AG04450 (cell line): ENCODE measurements around the gene PLBD1. TPM values are rescaled to one million over a fixed set of nuclear protein-coding genes. Genes with fewer than 3 reads are reported as not detected.

Experiments
- CTCF ChIA-PET: fragments of 300-600, 350-600 bp; formaldehyde crosslinking; extraction: SDS; loops from one replicate; lab custom pipeline; 2022; ENCODE audit warnings: antibody characterized with exemption, inconsistent platforms; lab: Charles Lee
- POLR2A ChIA-PET: fragments of 350-600 bp; formaldehyde crosslinking; extraction: SDS; loops from one replicate; lab custom pipeline; 2021; ENCODE audit warnings: antibody characterized with exemption, inconsistent platforms; lab: Yijun Ruan, JAX
- DNase-seq: peaks from one replicate; pipeline ENCODE4 v3.0.0-alpha.2; 2011; ENCODE audit warnings: low read depth, low spot score
- H3K27ac ChIP-seq: one replicate; pipeline ENCODE4 v1.5.1; 2012; ENCODE audit warnings: low read depth, low read length, control low read depth
- H3K27me3 ChIP-seq: one replicate; pipeline ENCODE4 v1.6.0; 2012; ENCODE audit warnings: low read length; ENCODE audit not compliant: control insufficient read depth, insufficient read depth
- H3K4me3 ChIP-seq: 2 replicates; pipeline ENCODE4 v1.5.1; 2011; ENCODE audit warnings: mild to moderate bottlenecking, low read depth, low read length, control low read depth
- H3K9me3 ChIP-seq: 2 replicates; pipeline ENCODE4 v1.5.1; 2012; ENCODE audit warnings: low read length; ENCODE audit not compliant: control insufficient read depth, insufficient read depth
- polyA plus RNA-seq: library from polyadenylated mRNA; depleted of rRNA; stranded (reverse); fragments of >200 nt; gene quantifications from 2 replicates; pipeline ENCODE4 v1.2.3, GENCODE V29; 2011
- TF ChIP-seq, protein P1 (sequence below): IDR thresholded peaks from 2 replicates; pipeline ENCODE4 v1.5.1; 2011; ENCODE audit warnings: low read depth, low read length, control low read depth, inconsistent platforms

The PLBD1 gene
- polyA plus RNA-seq, 1 experiment: 0.37 TPM

- TF ChIP-seq, protein P1, sequence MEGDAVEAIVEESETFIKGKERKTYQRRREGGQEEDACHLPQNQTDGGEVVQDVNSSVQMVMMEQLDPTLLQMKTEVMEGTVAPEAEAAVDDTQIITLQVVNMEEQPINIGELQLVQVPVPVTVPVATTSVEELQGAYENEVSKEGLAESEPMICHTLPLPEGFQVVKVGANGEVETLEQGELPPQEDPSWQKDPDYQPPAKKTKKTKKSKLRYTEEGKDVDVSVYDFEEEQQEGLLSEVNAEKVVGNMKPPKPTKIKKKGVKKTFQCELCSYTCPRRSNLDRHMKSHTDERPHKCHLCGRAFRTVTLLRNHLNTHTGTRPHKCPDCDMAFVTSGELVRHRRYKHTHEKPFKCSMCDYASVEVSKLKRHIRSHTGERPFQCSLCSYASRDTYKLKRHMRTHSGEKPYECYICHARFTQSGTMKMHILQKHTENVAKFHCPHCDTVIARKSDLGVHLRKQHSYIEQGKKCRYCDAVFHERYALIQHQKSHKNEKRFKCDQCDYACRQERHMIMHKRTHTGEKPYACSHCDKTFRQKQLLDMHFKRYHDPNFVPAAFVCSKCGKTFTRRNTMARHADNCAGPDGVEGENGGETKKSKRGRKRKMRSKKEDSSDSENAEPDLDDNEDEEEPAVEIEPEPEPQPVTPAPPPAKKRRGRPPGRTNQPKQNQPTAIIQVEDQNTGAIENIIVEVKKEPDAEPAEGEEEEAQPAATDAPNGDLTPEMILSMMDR: no peak
- Histone ChIP-seq H3K27ac (no peak overlapping the region), H3K9me3 (no peaks in the 10 kb centered on the region), H3K27me3 (no peaks in the 10 kb centered on the region), H3K4me3 (no peak overlapping the region)
- CTCF ChIA-PET: no interaction called here
- DNase-seq: no peak
- POLR2A ChIA-PET: no interaction called here
Observed at GRCh38 chr12:14560904-14561574, 6.6 kb downstream of the PLBD1 start.

DNA sequence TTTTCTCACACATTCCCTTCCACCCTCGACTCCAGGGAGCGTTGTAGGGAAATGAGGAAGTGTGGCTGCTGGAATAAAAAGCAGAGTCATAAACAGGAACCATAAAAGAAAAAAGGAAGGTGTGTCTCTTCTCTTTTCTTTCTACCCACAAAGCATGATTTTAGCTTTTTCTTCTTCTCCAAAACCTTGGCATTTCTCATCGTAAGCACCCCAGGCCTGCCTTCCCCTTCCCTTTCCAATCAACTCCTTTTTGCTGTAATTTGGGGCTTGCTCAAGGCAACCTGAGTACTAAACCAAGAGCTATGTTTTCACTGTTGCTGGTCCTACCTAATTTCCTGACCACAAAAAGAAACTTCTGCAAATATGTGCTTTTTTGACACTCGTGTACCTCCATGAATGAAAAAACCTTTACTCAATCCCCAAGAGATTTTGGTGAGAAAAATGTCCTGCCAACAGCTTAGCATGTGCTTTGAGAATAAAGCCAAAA is 9.2 kb downstream of the PLBD1 start:
- POLR2A ChIA-PET: no interaction called here
- Histone ChIP-seq H3K4me3 (no peak overlapping the region), H3K9me3 (no peaks in the 10 kb centered on the region), H3K27ac (no peak overlapping the region), H3K27me3 (no peaks in the 10 kb centered on the region)
- DNase-seq: no peak
- CTCF ChIA-PET: no interaction called here
- TF ChIP-seq, protein P1: no peak

DNA sequence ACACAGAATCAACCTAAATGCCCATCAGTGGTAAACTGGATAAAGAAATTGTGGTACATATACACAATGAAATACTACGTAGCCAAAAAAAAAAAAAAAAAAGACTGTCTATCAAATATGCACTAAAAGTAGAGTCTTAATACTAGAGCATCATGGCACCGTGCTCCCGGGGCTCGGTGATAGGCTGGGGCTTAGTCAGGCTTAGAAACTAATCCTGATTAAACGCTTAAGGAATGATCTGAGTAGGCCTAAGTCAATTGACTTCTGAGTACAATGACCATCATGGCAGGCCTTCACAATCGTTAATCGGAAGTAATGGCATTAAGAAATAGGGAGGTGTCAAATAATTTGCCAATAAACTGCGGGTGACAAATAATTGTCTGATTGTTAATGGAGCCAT is 9.7 kb downstream of the PLBD1 start:
- no peak for DNase-seq
- POLR2A ChIA-PET: no interaction called here

DNA sequence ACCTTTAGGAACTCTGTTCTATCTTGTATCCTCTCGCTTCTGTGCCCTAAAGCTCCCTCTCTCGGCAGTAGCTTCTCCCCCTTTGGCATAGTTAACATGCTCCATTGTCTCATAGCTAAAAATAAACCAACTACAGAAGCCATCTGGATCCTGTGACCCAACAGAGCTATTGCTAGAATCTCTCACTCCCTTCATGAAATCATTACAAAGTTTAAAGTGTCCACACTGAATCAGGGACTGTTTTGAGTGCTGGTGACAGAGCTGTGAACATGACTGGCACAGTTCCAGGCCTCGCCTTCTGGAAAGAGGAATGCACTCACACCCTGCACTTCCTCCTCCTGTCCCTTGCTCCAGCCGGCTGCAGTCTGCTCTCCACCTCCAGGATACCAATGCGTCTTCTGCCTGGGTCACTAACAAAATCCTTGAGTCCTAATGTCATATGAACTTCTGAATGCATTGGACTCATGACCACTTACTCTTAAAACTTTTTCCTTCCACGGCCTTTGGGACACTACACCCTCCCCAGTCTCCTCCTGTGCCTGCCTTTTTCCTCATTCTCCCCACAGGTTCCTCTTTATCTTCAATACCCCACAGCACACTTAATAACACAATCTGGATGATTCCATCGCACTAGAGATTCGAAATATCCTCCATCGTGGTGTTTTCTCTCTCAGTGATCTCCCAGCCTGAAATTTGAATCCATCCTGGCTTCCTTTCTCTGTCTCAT is 13.2 kb downstream of the PLBD1 start:
- DNase-seq: no peak

More for the DNA sequence above, 9.7 kb downstream of the PLBD1 start:
- TF ChIP-seq, protein P1: no peak
- Histone ChIP-seq H3K27me3 (no peaks in the 10 kb centered on the region), H3K27ac (no peak overlapping the region), H3K9me3 (no peaks in the 10 kb centered on the region), H3K4me3 (no peak overlapping the region)
- CTCF ChIA-PET: interaction anchor here (0.9 kb wide), 1 partner anchor 390 kb away, joined by 3 read pairs; no protein-coding TSS in a partner anchor

More for the DNA sequence above, 13.2 kb downstream of the PLBD1 start:
- Histone ChIP-seq H3K4me3 (no peak overlapping the region), H3K27me3 (no peaks in the 10 kb centered on the region), H3K9me3 (no peaks in the 10 kb centered on the region; the same call in 1 of the 2 replicates), H3K27ac (no peak overlapping the region)
- CTCF ChIA-PET: no interaction called here
- POLR2A ChIA-PET: no interaction called here
- TF ChIP-seq, protein P1: no peak
